Activated CD8-positive, alpha-beta memory T cell treated with anti-CD3 and anti-CD28 coated beads, Interleukin-2, amount 10 ng/mL, durations not matched to agents 7 days and 5 days (primary cell): ENCODE measurements around the gene GRM4. TPM values are rescaled to one million over a fixed set of nuclear protein-coding genes. Genes with fewer than 3 reads are reported as not detected.
A peak's percentile ranks its signal among the peaks of the same experiment; 100 is the strongest.

Experiments
- ATAC-seq: fragments of 150-1000 bp; cut with Tn5 transposase; one replicate; pipeline ENCODE4 v1.10.0; 2021; ENCODE audit warnings: moderate library complexity
- CTCF ChIA-PET: fragments of 350-600 bp; sonication (Branson Sonifier 250); formaldehyde crosslinking; loops from one replicate; lab custom pipeline; 2021; ENCODE audit warnings: antibody characterized with exemption; lab: Charles Lee
- DNase-seq: peaks from one replicate; pipeline ENCODE4 v3.0.0-alpha.2; 2020
- H3K27ac Mint-ChIP-seq: one replicate; pipeline ENCODE4 v1.8.0; 2021; ENCODE audit warnings: mild to moderate bottlenecking, mixed read lengths
- H3K27me3 Mint-ChIP-seq: one replicate; pipeline ENCODE4 v1.8.0; 2021; ENCODE audit warnings: mixed read lengths
- H3K36me3 Mint-ChIP-seq: one replicate; pipeline ENCODE4 v1.8.0; 2021; ENCODE audit warnings: mild to moderate bottlenecking, mixed read lengths
- H3K4me1 Mint-ChIP-seq: one replicate; pipeline ENCODE4 v1.8.0; 2021; ENCODE audit warnings: mixed read lengths
- H3K4me3 Mint-ChIP-seq: one replicate; pipeline ENCODE4 v1.8.0; 2021; ENCODE audit warnings: mild to moderate bottlenecking, moderate library complexity, mixed read lengths
- H3K9me3 Mint-ChIP-seq: one replicate; pipeline ENCODE4 v1.8.0; 2022; ENCODE audit warnings: low read depth, mixed read lengths
- total RNA-seq, 2 experiments: library from RNA; stranded (reverse); gene quantifications; one replicate each; pipeline ENCODE4 v1.2.3, GENCODE V29; 2021

GRM4 gene
- total RNA-seq, 2 experiments from 2014 or later = not detected

GRCh38 chr6:34152806-34153520 lies 7.1 kb upstream of the GRM4 start:
- H3K4me1 Mint-ChIP-seq = peaks cover 9% of the 10 kb centered on the region
- H3K4me3 Mint-ChIP-seq = no peak overlapping the region
- no peaks in the 10 kb centered on the region for H3K36me3 Mint-ChIP-seq
- H3K27ac Mint-ChIP-seq = no peak overlapping the region
- H3K27me3 Mint-ChIP-seq = peaks cover 80% of the 10 kb centered on the region
- DNase-seq (no peak), ATAC-seq (no peak)
- CTCF ChIA-PET = interaction anchor here (0.9 to 5.6 kb wide), 4 partner anchors 11 to 392 kb away, joined by 3 to 38 read pairs (median 3); no protein-coding TSS in a partner anchor
- H3K9me3 Mint-ChIP-seq = no peaks in the 10 kb centered on the region

GRCh38 chr6:34152042-34152524 lies 6.2 kb upstream of the GRM4 start:
- Mint-ChIP-seq H3K4me3 (no peak overlapping the region), H3K36me3 (no peaks in the 10 kb centered on the region), H3K9me3 (no peaks in the 10 kb centered on the region), H3K27ac (no peak overlapping the region), H3K27me3 (peaks cover 73% of the 10 kb centered on the region), H3K4me1 (peaks cover 9% of the 10 kb centered on the region)
- ATAC-seq = no peak
- DNase-seq = no peak
- CTCF ChIA-PET = interaction anchor here (0.6 to 5.6 kb wide), 3 partner anchors 97 to 602 kb away, joined by 3 to 38 read pairs (median 4); no protein-coding TSS in a partner anchor

DNA sequence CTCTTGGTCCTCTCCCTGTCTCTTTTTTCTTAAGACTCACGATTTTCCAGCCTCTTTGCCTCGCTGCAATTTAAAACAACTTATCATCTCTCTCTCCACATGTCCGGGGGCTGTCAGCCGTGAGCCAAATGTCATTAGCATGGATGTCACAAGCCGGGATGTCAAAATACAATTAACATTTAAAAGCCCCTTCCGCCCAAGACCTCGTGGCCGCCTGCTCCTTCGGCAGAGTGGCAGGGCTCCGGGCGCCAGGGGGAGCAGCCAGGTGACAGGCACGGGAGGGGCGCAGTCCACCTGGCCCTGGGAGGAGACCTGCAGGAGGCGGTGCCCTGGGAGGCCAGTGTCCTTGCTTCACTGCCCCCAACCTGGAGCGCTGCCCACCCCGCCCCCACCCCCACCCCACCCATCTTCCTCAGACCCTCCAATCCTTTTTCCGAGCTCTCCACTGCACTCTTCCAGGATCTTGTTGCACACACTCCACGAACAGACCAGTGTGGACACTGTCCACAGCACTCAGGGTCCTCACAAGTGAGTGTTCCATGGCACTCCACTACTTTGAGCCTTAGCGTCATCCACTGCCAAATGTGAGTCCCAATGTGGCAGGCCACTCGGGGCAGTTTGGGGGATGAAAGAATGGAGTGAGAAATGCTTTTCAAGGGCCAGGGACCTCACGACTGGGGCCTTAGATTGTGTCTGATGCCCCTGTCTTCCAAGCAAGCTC lies 5.6 kb upstream of the GRM4 start:
- H3K27me3 Mint-ChIP-seq = peaks cover 73% of the 10 kb centered on the region
- H3K27ac Mint-ChIP-seq = no peak overlapping the region
- peaks cover 9% of the 10 kb centered on the region for H3K4me1 Mint-ChIP-seq
- no peak overlapping the region for H3K4me3 Mint-ChIP-seq
- H3K36me3 Mint-ChIP-seq = no peaks in the 10 kb centered on the region
- DNase-seq (no peak), ATAC-seq (no peak)
- CTCF ChIA-PET = interaction anchor here (0.6 to 5.6 kb wide), 3 partner anchors 97 to 603 kb away, joined by 3 to 38 read pairs (median 4); no protein-coding TSS in a partner anchor
- H3K9me3 Mint-ChIP-seq = no peaks in the 10 kb centered on the region

GRCh38 chr6:34150766-34151165 lies 4.9 kb upstream of the GRM4 start:
- ATAC-seq (no peak), DNase-seq (no peak)
- CTCF ChIA-PET = no interaction called here
- Mint-ChIP-seq H3K9me3 (no peaks in the 10 kb centered on the region), H3K27ac (no peak overlapping the region), H3K27me3 (peaks cover 73% of the 10 kb centered on the region), H3K4me1 (peaks cover 9% of the 10 kb centered on the region), H3K4me3 (no peak overlapping the region), H3K36me3 (no peaks in the 10 kb centered on the region)

- DNase-seq = no peak
- Mint-ChIP-seq H3K4me3 (no peak overlapping the region), H3K27ac (no peak overlapping the region), H3K36me3 (no peaks in the 10 kb centered on the region), H3K9me3 (no peaks in the 10 kb centered on the region), H3K27me3 (peaks cover 75% of the 10 kb centered on the region), H3K4me1 (peaks cover 10% of the 10 kb centered on the region)
- CTCF ChIA-PET = no interaction called here
- ATAC-seq = no peak
Observed at GRCh38 chr6:34149831-34150400, 4.0 kb upstream of the GRM4 start.

- H3K4me1 Mint-ChIP-seq = peaks cover 10% of the 10 kb centered on the region
- CTCF ChIA-PET = no interaction called here
- no peaks in the 10 kb centered on the region for H3K9me3 Mint-ChIP-seq
- no peak overlapping the region for H3K4me3 Mint-ChIP-seq
- DNase-seq (no peak), ATAC-seq (no peak)
- no peaks in the 10 kb centered on the region for H3K36me3 Mint-ChIP-seq
- H3K27ac Mint-ChIP-seq = no peak overlapping the region
- peaks cover 73% of the 10 kb centered on the region for H3K27me3 Mint-ChIP-seq
Observed at GRCh38 chr6:34149452-34149810, 3.5 kb upstream of the GRM4 start.

GRCh38 chr6:34148631-34149451 lies 3.0 kb upstream of the GRM4 start:
- Mint-ChIP-seq H3K36me3 (no peaks in the 10 kb centered on the region), H3K4me1 (peaks cover 7% of the 10 kb centered on the region), H3K9me3 (no peaks in the 10 kb centered on the region), H3K27ac (no peak overlapping the region), H3K27me3 (peaks cover 71% of the 10 kb centered on the region), H3K4me3 (no peak overlapping the region)
- DNase-seq = no peak
- no peak for ATAC-seq
- CTCF ChIA-PET = interaction anchor here (2.3 kb wide), 1 partner anchor 14 kb away, joined by 6 read pairs; no protein-coding TSS in a partner anchor

- Mint-ChIP-seq H3K27ac (no peak overlapping the region), H3K9me3 (no peaks in the 10 kb centered on the region), H3K4me3 (no peak overlapping the region), H3K27me3 (peaks cover 72% of the 10 kb centered on the region), H3K36me3 (no peaks in the 10 kb centered on the region), H3K4me1 (peaks cover 10% of the 10 kb centered on the region)
- ATAC-seq (no peak), DNase-seq (no peak)
- CTCF ChIA-PET = interaction anchor here (2.3 kb wide), 1 partner anchor 15 kb away, joined by 6 read pairs; no protein-coding TSS in a partner anchor
Observed at GRCh38 chr6:34147906-34148630, 2.2 kb upstream of the GRM4 start.

- H3K27me3 Mint-ChIP-seq = peaks cover 73% of the 10 kb centered on the region
- no peaks in the 10 kb centered on the region for H3K9me3 Mint-ChIP-seq
- ATAC-seq (no peak), DNase-seq (no peak)
- CTCF ChIA-PET = interaction anchor here (0.9 to 2.3 kb wide), 4 partner anchors 9 to 376 kb away, joined by 3 to 6 read pairs (median 4); no protein-coding TSS in a partner anchor
- H3K4me1 Mint-ChIP-seq = peaks cover 13% of the 10 kb centered on the region
- no peak overlapping the region for H3K27ac Mint-ChIP-seq
- H3K36me3 Mint-ChIP-seq = no peaks in the 10 kb centered on the region
- no peak overlapping the region for H3K4me3 Mint-ChIP-seq
Observed at GRCh38 chr6:34146801-34147592, 1.1 kb upstream of the GRM4 start.

- no peaks in the 10 kb centered on the region for H3K36me3 Mint-ChIP-seq
- H3K4me1 Mint-ChIP-seq = peaks cover 13% of the 10 kb centered on the region
- CTCF ChIA-PET = interaction anchor here (0.9 to 1.6 kb wide), 6 partner anchors 10 to 401 kb away, joined by 3 to 6 read pairs (median 4); no protein-coding TSS in a partner anchor
- H3K27me3 Mint-ChIP-seq = peaks cover 74% of the 10 kb centered on the region
- DNase-seq = no peak
- no peak overlapping the region for H3K4me3 Mint-ChIP-seq
- H3K9me3 Mint-ChIP-seq = no peaks in the 10 kb centered on the region
- no peak overlapping the region for H3K27ac Mint-ChIP-seq
- peak; percentile 37 for ATAC-seq
Observed at GRCh38 chr6:34145161-34146020, 496 bp downstream of the GRM4 start.

DNA sequence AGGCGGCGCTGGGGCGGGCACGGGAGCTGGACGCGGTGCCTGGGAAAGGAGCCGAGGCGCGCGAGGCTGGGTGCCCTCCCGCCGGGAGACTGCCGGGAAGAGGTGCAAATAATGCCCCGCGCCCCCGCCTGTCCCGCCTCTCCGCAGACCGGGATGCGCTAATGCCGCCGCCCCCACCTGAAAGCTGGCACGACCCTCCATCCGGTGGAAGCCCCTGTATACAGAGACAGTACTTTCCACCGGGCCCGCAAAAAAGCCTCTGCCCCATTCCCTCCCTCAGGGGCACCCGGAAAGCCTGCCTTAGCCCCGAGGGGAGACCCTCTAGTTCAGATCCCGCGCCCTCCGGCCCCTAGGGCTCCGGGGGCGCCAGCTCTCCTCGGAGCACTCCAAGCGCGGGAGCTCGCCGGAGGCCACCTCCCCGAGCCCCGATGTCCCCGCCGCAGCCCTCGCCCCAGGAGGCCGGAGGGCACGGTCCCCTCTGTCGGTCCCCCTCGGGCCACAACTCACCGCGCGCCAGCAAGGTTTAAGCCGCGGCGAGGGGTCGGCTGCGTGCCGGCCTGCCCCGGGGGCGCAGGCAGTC lies 1.2 kb downstream of the GRM4 start:
- CTCF ChIA-PET = interaction anchor here (0.9 to 1.6 kb wide), 5 partner anchors 19 to 401 kb away, joined by 3 to 6 read pairs (median 3); no protein-coding TSS in a partner anchor
- no peak for DNase-seq
- H3K4me3 Mint-ChIP-seq = no peak overlapping the region
- no peaks in the 10 kb centered on the region for H3K9me3 Mint-ChIP-seq
- peaks cover 13% of the 10 kb centered on the region for H3K4me1 Mint-ChIP-seq
- H3K27me3 Mint-ChIP-seq = peaks cover 72% of the 10 kb centered on the region
- H3K27ac Mint-ChIP-seq = no peak overlapping the region
- no peaks in the 10 kb centered on the region for H3K36me3 Mint-ChIP-seq
- ATAC-seq = no peak
